Testis (tissue), 3 donors: ENCODE measurements around the gene ANKS4B. TPM values are rescaled to one million over a fixed set of nuclear protein-coding genes. Genes with fewer than 3 reads are reported as not detected.

Experiments
- DNase-seq: peaks from one replicate; pipeline ENCODE4 v3.0.0-alpha.2; 2019
- H3K27ac ChIP-seq, 2 donors: fragments of 200-600 bp; sonication (generic); one replicate each; pipeline ENCODE4 v1.5.1; 2019
- H3K27me3 ChIP-seq: fragments of 200-600 bp; sonication (generic); one replicate; pipeline ENCODE4 v1.5.1; 2019
- H3K36me3 ChIP-seq: fragments of 200-600 bp; sonication (generic); one replicate; pipeline ENCODE4 v1.5.1; 2017; ENCODE audit warnings: low read depth; ENCODE audit errors: missing control alignments
- H3K4me1 ChIP-seq: fragments of 200-600 bp; sonication (generic); one replicate; pipeline ENCODE4 v1.5.1; 2019
- H3K4me3 ChIP-seq, 2 donors: fragments of 200-600 bp; sonication (generic); one replicate each; pipeline ENCODE4 v1.5.1; 2017 to 2019
- H3K9me3 ChIP-seq: fragments of 200-600 bp; sonication (generic); one replicate; pipeline ENCODE4 v1.5.1; 2017
- CTCF ChIP-seq, 3 experiments: fragments of 450-650 bp in 2 of 3; fragments of 200-600 bp in 1 of 3; sonication (generic) in 1 of 3; IDR thresholded peaks; one replicate each; pipeline ENCODE4 v1.5.1; 2016 to 2019; ENCODE audit warnings: antibody characterized with exemption in 3 of 3, mild to moderate bottlenecking in 2 of 3, moderate library complexity in 1 of 3
- POLR2A ChIP-seq: fragments of 450-650 bp; IDR thresholded peaks from one replicate; pipeline ENCODE4 v1.6.1; 2017; ENCODE audit warnings: antibody characterized with exemption, mild to moderate bottlenecking, moderate library complexity
- WGBS, 2 donors: methylation state at CpG; one replicate each; pipeline ENCODE4 v1.1.5; 2018; 5-methylcytosine and 5-hydroxymethylcytosine counted together
- intact Hi-C: fragments of 100-400 bp; cut with DNase I; formaldehyde crosslinking; loops from one replicate; pipeline ENCODE4 v1.15.1; 2023; ENCODE audit warnings: low total_unique reads
- polyA plus RNA-seq: library from polyadenylated mRNA; stranded (reverse); fragments of 350-450 nt; fragmentation: Illumina TruSeq; extraction: RNeasy Lipid Tissue Mini Kit (QIAGEN cat#74804); gene quantifications from one replicate; pipeline ENCODE4 v1.2.3, GENCODE V29; 2014; ENCODE audit warnings: low read depth, low replicate concordance; ENCODE audit not compliant: insufficient read depth
- total RNA-seq, 2 donors: library from RNA; depleted of rRNA; stranded (reverse); fragments of >200 nt; gene quantifications; one replicate each; pipeline ENCODE4 v1.2.3, GENCODE V29; 2016

Gene ANKS4B
- total and polyA plus RNA-seq, 3 donors from 2014 or later, result 0.12 to 0.40 (median 0.24) TPM

DNA sequence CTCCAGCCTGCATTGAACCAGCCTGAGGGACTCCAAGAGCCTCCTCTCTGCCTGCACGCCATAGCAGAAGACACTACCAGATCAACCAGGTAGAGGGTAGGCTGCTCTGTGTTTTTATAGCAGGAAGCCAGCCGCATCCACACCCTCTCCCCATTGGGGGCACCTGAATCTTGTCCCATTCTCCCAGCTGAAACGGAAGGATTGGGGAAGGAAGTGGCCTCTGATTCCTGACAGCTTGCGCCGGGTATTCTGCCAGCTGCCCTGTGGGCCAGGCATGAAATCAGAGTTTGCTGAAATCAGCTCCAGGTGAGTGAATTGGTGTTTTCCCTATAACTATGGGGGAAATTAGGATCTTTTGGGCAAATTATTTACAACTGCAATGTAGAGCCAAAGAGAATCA lies 22.0 kb upstream of the ANKS4B start, which contains the start of gene ZP2:
ZP2 (minus strand) TSS at position 89 of the 400 bp plus-strand sequence; CDS start at position 62, 27 bp downstream.
- Histone ChIP-seq H3K9me3 (no peaks in the 10 kb centered on the region), H3K4me3 (no peak within 1 kb of the TSS), H3K4me1 (peaks cover 3% of the 10 kb centered on the region), H3K36me3 (no peaks in the 10 kb centered on the region), H3K27me3 (no peaks in the 10 kb centered on the region), H3K27ac (no peak within 1 kb of the TSS)
- DNase-seq, result no peak
- intact Hi-C loops, result no loop called here
- WGBS, 2 donors, result 82 to 84% methylated on average over 5 of the region's 5 CpGs
- no peak for TF ChIP-seq POLR2A
- TF ChIP-seq CTCF (IDR thresholded peaks at IDR 0.05), result no peak

GRCh38 chr16:21214086-21214485 lies 19.4 kb upstream of the ANKS4B start:
- Histone ChIP-seq H3K4me3 (no peak overlapping the region), H3K4me1 (peaks cover 3% of the 10 kb centered on the region), H3K36me3 (no peaks in the 10 kb centered on the region), H3K27me3 (no peaks in the 10 kb centered on the region), H3K27ac (no peak overlapping the region), H3K9me3 (no peaks in the 10 kb centered on the region)
- no peak for DNase-seq
- 57 to 65% methylated on average over 4 of the region's 4 CpGs for WGBS, 2 donors
- intact Hi-C loops, result no loop called here
- TF ChIP-seq CTCF (IDR thresholded peaks at IDR 0.05) (no peak), POLR2A (no peak)

- intact Hi-C loops, result no loop called here
- TF ChIP-seq CTCF (IDR thresholded peaks at IDR 0.05) (no peak), POLR2A (no peak)
These were observed 16.4 kb upstream of the ANKS4B start for GRCh38 chr16:21217121-21217520.

GRCh38 chr16:21218153-21218552 lies 15.3 kb upstream of the ANKS4B start:
- H3K27me3 ChIP-seq, result no peaks in the 10 kb centered on the region
- WGBS, 2 donors, result 37 to 53% methylated on average over 7 of the region's 7 CpGs
- DNase-seq, result no peak
- intact Hi-C loops, result no loop called here
- H3K36me3 ChIP-seq, result no peaks in the 10 kb centered on the region
- no peak overlapping the region for H3K27ac ChIP-seq
- H3K9me3 ChIP-seq, result no peaks in the 10 kb centered on the region
- no peak overlapping the region for H3K4me3 ChIP-seq
- TF ChIP-seq CTCF (IDR thresholded peaks at IDR 0.05), result no peak
- TF ChIP-seq POLR2A, result no peak
- H3K4me1 ChIP-seq, result peaks cover 3% of the 10 kb centered on the region

More at GRCh38 chr16:21217121-21217520, 16.4 kb upstream of the ANKS4B start:
- Histone ChIP-seq H3K4me1 (peaks cover 3% of the 10 kb centered on the region), H3K4me3 (no peak overlapping the region), H3K27me3 (no peaks in the 10 kb centered on the region), H3K9me3 (no peaks in the 10 kb centered on the region), H3K27ac (no peak overlapping the region), H3K36me3 (no peaks in the 10 kb centered on the region)
- WGBS, 2 donors, result 58 to 62% methylated on average over 2 of the region's 2 CpGs
- peak; percentile 35 for DNase-seq

DNA sequence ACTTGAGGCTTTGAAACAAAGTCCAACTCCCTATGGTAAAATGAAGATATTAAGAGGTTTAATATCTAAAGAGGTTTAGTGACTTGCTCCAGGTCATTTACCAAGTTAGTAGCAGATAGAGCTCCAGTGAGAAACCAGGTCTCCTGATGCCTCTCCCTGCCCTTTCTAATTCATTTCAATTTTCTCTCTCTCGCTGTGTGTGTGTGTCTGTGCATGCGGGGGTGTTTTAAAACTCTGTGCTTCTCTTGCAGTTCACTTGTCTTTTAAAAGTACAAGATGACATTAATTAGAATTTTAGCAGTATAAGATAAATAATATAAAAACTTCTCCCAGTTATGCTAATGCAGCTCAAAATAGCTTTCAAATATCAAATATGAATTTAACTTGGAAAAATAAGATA lies 13.9 kb upstream of the ANKS4B start:
- Histone ChIP-seq H3K27me3 (no peaks in the 10 kb centered on the region), H3K36me3 (no peaks in the 10 kb centered on the region), H3K4me3 (no peak overlapping the region), H3K9me3 (no peaks in the 10 kb centered on the region), H3K4me1 (peaks cover 3% of the 10 kb centered on the region), H3K27ac (no peak overlapping the region)
- TF ChIP-seq CTCF (IDR thresholded peaks at IDR 0.05), result no peak
- no peak for TF ChIP-seq POLR2A
- intact Hi-C loops, result no loop called here
- no peak for DNase-seq
- WGBS, 2 donors, result 85 to 91% methylated on average over 2 of the region's 2 CpGs
